Ishikawa (cell line): ENCODE data around the gene PAK5.

Source experiments
- EP300 ChIP-seq: IDR thresholded peaks from 2 replicates; pipeline ENCODE4 v1.6.1; 2012; ENCODE audit warnings: borderline replicate concordance
- TCF12 ChIP-seq: IDR thresholded peaks from 2 replicates; pipeline ENCODE4 v1.6.1; 2012; ENCODE audit warnings: low read depth
- YY1 ChIP-seq: IDR thresholded peaks from 2 replicates; pipeline ENCODE4 v1.6.1; 2012; ENCODE audit warnings: low read depth

DNA sequence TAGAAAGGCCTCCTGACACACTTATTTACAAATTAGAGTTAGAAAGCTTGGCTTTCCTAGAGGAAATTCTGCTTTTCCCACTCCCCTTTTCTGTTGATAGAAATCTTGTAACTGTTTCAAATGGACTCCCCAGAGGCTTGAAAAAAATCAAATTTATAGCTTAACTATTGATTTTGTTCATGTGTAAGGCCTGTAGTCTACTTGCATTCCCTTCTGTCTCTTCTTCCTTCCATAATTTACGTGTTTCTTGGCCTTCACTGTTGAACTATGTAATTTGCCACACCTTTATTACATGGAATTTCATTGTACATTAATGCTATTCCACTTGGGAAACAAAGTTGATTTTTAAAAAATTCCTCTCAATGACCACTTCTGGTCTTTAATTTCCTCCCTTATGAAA, 243.1 kb downstream of the PAK5 start:
- TF ChIP-seq YY1 (no peak), EP300 (no peak), TCF12 (no peak)
